K562 (cell line): Measurements from ENCODE around the gene CHD5. TPM values are rescaled to one million over a fixed set of nuclear protein-coding genes. Genes with fewer than 3 reads are reported as not detected.

Experiments used
- C11orf30 ChIP-seq: fragments of 450-650 bp; IDR thresholded peaks from 2 replicates; pipeline ENCODE4 v1.6.1; 2016; ENCODE audit warnings: low read depth, mild to moderate bottlenecking
- CBFA2T3 ChIP-seq: fragments of 450-650 bp; IDR thresholded peaks from 2 replicates; pipeline ENCODE4 v1.6.1; 2017
- ESRRB ChIP-seq: fragments of 250-450 bp; sonication (Bioruptor Pico); IDR thresholded peaks from 2 replicates; pipeline ENCODE4 v1.5.0; 2020; ENCODE audit warnings: mild to moderate bottlenecking, moderate library complexity, borderline replicate concordance
- GATAD2B ChIP-seq: fragments of 450-650 bp; IDR thresholded peaks from 2 replicates; pipeline ENCODE4 v1.6.1; 2017; ENCODE audit warnings: mild to moderate bottlenecking, borderline replicate concordance
- LCOR ChIP-seq: sonication (generic); formaldehyde crosslinking; IDR thresholded peaks from 2 replicates; pipeline ENCODE4 v1.8.0; 2022; ENCODE audit warnings: mild to moderate bottlenecking, missing genetic modification reagents
- MNT ChIP-seq, 2 experiments: fragments of 450-650 bp; conservative IDR thresholded peaks; 2 replicates each; pipeline ENCODE4 v1.6.1; 2017; ENCODE audit warnings: mild to moderate bottlenecking in 2 of 2, moderate library complexity in 2 of 2
- NFE2 ChIP-seq: IDR thresholded peaks from 2 replicates; pipeline ENCODE4 v1.6.1; 2014; ENCODE audit warnings: antibody characterized with exemption, low read depth
- POLR3G ChIP-seq: IDR thresholded peaks from 2 replicates; pipeline ENCODE4 v1.6.1; 2011; ENCODE audit not compliant: insufficient read length, insufficient replicate concordance; ENCODE audit errors: extremely low read depth
- POU5F1 ChIP-seq: fragments of 150-350 bp; IDR thresholded peaks from 2 replicates; pipeline ENCODE4 v1.6.1; 2014; ENCODE audit warnings: borderline replicate concordance, low read length, low read depth, mild to moderate bottlenecking; ENCODE audit not compliant: partially characterized antibody
- TAF9B ChIP-seq: fragments of 450-650 bp; IDR thresholded peaks from 2 replicates; pipeline ENCODE4 v1.6.1; 2018; ENCODE audit warnings: mild to moderate bottlenecking; ENCODE audit not compliant: partially characterized antibody
- TEAD2 ChIP-seq: fragments of 450-650 bp; IDR thresholded peaks from 2 replicates; pipeline ENCODE4 v1.6.1; 2016; ENCODE audit warnings: missing genetic modification characterization, control low read depth, missing compliant biosample characterization
- ZBTB26 ChIP-seq: fragments of 450-650 bp; formaldehyde crosslinking; IDR thresholded peaks from 2 replicates; pipeline ENCODE4 v1.4.0; 2022; ENCODE audit warnings: missing genetic modification characterization
- ZFX ChIP-seq: sonication (generic); formaldehyde crosslinking; IDR thresholded peaks from 2 replicates; pipeline ENCODE4 v1.8.0; 2022; ENCODE audit warnings: mild to moderate bottlenecking, missing genetic modification reagents, moderate library complexity
- ZNF280B ChIP-seq: fragments of 250-450 bp; sonication (Bioruptor Pico); IDR thresholded peaks from 2 replicates; pipeline ENCODE4 v1.5.1; 2021; ENCODE audit warnings: mild to moderate bottlenecking
- polyA plus RNA-seq, 8 experiments: library from polyadenylated mRNA; depleted of rRNA in 4 of 8; stranded (reverse) in 5 of 8; unstranded in 3 of 8; fragments of >200 nt; fragmentation: Nextera tagmentation in 2 of 8; fragmentation: Illumina TruSeq in 1 of 8; extraction: Ambion mirVana in 2 of 8; extraction: Trizol in 1 of 8; gene quantifications; 2 replicates each; pipeline versions ENCODE4 v1.2.1 to v1.2.3, GENCODE V29; 2011 to 2014; ENCODE audit warnings: inconsistent platforms in 1 of 8, missing spikeins in 1 of 8
- total RNA-seq, 7 experiments: library from RNA; depleted of rRNA in 6 of 7; stranded (reverse); fragments of >200 nt in 6 of 7; fragmentation: Illumina TruSeq in 2 of 7; extraction: Trizol in 2 of 7; gene quantifications; 2 replicates each; pipeline versions ENCODE4 v1.2.1 to v1.2.3, GENCODE V29; 2011 to 2021; ENCODE audit warnings: low replicate concordance in 1 of 7
- TF ChIP-seq, protein P1 (sequence below): fragments of 450-650 bp; IDR thresholded peaks from 2 replicates; pipeline ENCODE4 v1.7.0; 2016; ENCODE audit warnings: borderline replicate concordance
- TF ChIP-seq, protein P2 (sequence below): sonication (generic); formaldehyde crosslinking; IDR thresholded peaks from 2 replicates; pipeline ENCODE4 v1.8.0; 2022; ENCODE audit warnings: mild to moderate bottlenecking, missing genetic modification reagents

CHD5 gene
- total and polyA plus RNA-seq, 9 of the 15 experiments (the other 6 are each of a cell fraction or from before 2014, with no cell fraction given), result 0.03 to 0.52 (median 0.11) TPM; not detected in 2

GRCh38 chr1:6183520-6183989, 3.4 kb upstream of the CHD5 start (continued):
- TF ChIP-seq, protein P1, sequence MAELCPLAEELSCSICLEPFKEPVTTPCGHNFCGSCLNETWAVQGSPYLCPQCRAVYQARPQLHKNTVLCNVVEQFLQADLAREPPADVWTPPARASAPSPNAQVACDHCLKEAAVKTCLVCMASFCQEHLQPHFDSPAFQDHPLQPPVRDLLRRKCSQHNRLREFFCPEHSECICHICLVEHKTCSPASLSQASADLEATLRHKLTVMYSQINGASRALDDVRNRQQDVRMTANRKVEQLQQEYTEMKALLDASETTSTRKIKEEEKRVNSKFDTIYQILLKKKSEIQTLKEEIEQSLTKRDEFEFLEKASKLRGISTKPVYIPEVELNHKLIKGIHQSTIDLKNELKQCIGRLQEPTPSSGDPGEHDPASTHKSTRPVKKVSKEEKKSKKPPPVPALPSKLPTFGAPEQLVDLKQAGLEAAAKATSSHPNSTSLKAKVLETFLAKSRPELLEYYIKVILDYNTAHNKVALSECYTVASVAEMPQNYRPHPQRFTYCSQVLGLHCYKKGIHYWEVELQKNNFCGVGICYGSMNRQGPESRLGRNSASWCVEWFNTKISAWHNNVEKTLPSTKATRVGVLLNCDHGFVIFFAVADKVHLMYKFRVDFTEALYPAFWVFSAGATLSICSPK, result no peak
- no peak for TF ChIP-seq ZBTB26 (CRISPR knock-in tag)
- TF ChIP-seq POU5F1, result no peak
- TF ChIP-seq CBFA2T3, result peak; percentile 32; the same call in 1 of the 2 replicates
- no peak for TF ChIP-seq C11orf30
- no peak for TF ChIP-seq ZFX (CRISPR knock-in tag)
- TF ChIP-seq MNT (conservative IDR thresholded peaks at IDR 0.05), result no peak
- no peak for TF ChIP-seq LCOR (CRISPR knock-in tag)
- TF ChIP-seq ESRRB (CRISPR knock-in tag), result 0 out of 2 replicates have a peak, but pooled peaks have one; percentile 7
- no peak for TF ChIP-seq TAF9B
- no peak for TF ChIP-seq TEAD2 (tag)
- TF ChIP-seq ZNF280B, result no peak
- TF ChIP-seq, protein P2, sequence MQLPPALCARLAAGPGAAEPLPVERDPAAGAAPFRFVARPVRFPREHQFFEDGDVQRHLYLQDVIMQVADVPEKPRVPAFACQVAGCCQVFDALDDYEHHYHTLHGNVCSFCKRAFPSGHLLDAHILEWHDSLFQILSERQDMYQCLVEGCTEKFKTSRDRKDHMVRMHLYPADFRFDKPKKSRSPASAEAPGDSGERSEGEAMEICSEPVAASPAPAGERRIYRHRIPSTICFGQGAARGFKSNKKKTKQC (CRISPR knock-in tag), result no peak
- TF ChIP-seq GATAD2B, result no peak
- TF ChIP-seq NFE2, result no peak
- no peak for TF ChIP-seq POLR3G
